HepG2 (cell line): ENCODE data around the gene IFT57. TPM values are rescaled to one million over a fixed set of nuclear protein-coding genes. Genes with fewer than 3 reads are reported as not detected.

Experiments
- ATAC-seq: fragments of 200-7000 bp; cut with Tn5 transposase; 3 replicates; pipeline ENCODE4 v1.9.1; 2020; ENCODE audit warnings: mild to moderate bottlenecking, moderate library complexity
- BruUV-seq: library from RNA; stranded (reverse); fragments of 400-500 nt; replicated peaks from 2 replicates; lab custom pipeline; 2021; lab: Mats Ljungman, UMichigan
- CTCF ChIA-PET: fragments of 300-600 bp; formaldehyde crosslinking; extraction: SDS; loops from one replicate; lab custom pipeline; 2021; ENCODE audit warnings: low total read pairs, inconsistent platforms, low intra/inter-chr PET ratio; lab: Yijun Ruan, JAX
- POLR2A ChIA-PET: fragments of 350-600 bp; sonication (Branson Sonifier 250); formaldehyde crosslinking; loops from one replicate; lab custom pipeline; 2020; ENCODE audit warnings: antibody characterized with exemption, inconsistent platforms; lab: Yijun Ruan, JAX
- DNase-seq: peaks from one replicate; pipeline ENCODE4 v3.0.0-alpha.2; 2015; ENCODE audit warnings: low spot score
- FAIRE-seq: peaks from 3 replicates; lab custom pipeline; 2011; peaks lifted over from hg19 to GRCh38; lab: Jason Lieb, UNC
- H2AFZ ChIP-seq: one replicate; pipeline ENCODE4 v1.6.1; 2011; ENCODE audit warnings: low read length, inconsistent platforms
- H3K27ac ChIP-seq: fragments of 300-600 bp; 3 replicates; pipeline ENCODE4 v1.8.0; 2011; ENCODE audit warnings: mixed run types, mild to moderate bottlenecking, mixed read lengths, low read length, inconsistent platforms; ENCODE audit not compliant: insufficient read depth; ENCODE audit errors: extremely low read length
- H3K27me3 ChIP-seq, 2 experiments: fragments of 200-600 bp in 1 of 2; 2 replicates in 1 of 2; 3 replicates in 1 of 2; pipeline versions ENCODE4 v1.6.0 to v1.8.0; 2011; ENCODE audit warnings: low read length in 2 of 2, mild to moderate bottlenecking in 2 of 2, moderate library complexity in 2 of 2, inconsistent platforms in 1 of 2; ENCODE audit not compliant: insufficient read depth in 2 of 2, control insufficient read depth in 1 of 2
- H3K36me3 ChIP-seq, 2 experiments: fragments of 200-600 bp in 1 of 2; replicated peaks in 1 of 2; 2 replicates in 1 of 2; 3 replicates in 1 of 2; pipeline versions ENCODE4 v1.5.1 to v1.8.0; 2011; ENCODE audit warnings: low read length in 2 of 2, inconsistent platforms in 1 of 2; ENCODE audit not compliant: insufficient read depth in 2 of 2, control insufficient read depth in 1 of 2
- H3K4me1 ChIP-seq: 2 replicates; pipeline ENCODE4 v1.5.1; 2012; ENCODE audit warnings: low read length, inconsistent platforms; ENCODE audit not compliant: insufficient read depth
- H3K4me2 ChIP-seq: 2 replicates; pipeline ENCODE4 v1.6.0; 2011; ENCODE audit warnings: low read depth, low read length, inconsistent platforms
- H3K4me3 ChIP-seq, 3 experiments: fragments of 200-600 bp in 1 of 3; sonication (generic), shearing (Covaris generic) in 1 of 3; replicated peaks in 1 of 3; 2 replicates each; pipeline ENCODE4 v1.5.1; 2011 to 2016; ENCODE audit warnings: low read length in 3 of 3, inconsistent platforms in 2 of 3, low read depth in 2 of 3, mild to moderate bottlenecking in 2 of 3, control low read depth in 1 of 3, mixed read lengths in 1 of 3; ENCODE audit not compliant: insufficient read depth in 1 of 3
- H3K79me2 ChIP-seq: one replicate; pipeline ENCODE4 v1.6.1; 2011; ENCODE audit warnings: low read length, inconsistent platforms; ENCODE audit not compliant: insufficient read depth
- H3K9ac ChIP-seq: 2 replicates; pipeline ENCODE4 v1.6.0; 2011; ENCODE audit warnings: mild to moderate bottlenecking, low read depth, low read length, inconsistent platforms; ENCODE audit not compliant: insufficient read depth
- H3K9me3 ChIP-seq: 2 replicates; pipeline ENCODE4 v1.5.1; 2012; ENCODE audit warnings: mild to moderate bottlenecking, low read length
- H4K20me1 ChIP-seq: 2 replicates; pipeline ENCODE4 v1.6.0; 2011; ENCODE audit warnings: inconsistent platforms, mild to moderate bottlenecking, low read length, moderate library complexity; ENCODE audit not compliant: insufficient read depth
- FOSL2 ChIP-seq: sonication (generic); formaldehyde crosslinking; IDR thresholded peaks from 2 replicates; pipeline ENCODE4 v1.4.0; 2020; ENCODE audit warnings: missing genetic modification reagents
- HMGA1 ChIP-seq: sonication (generic); formaldehyde crosslinking; conservative IDR thresholded peaks from 2 replicates; pipeline ENCODE4 v1.4.0; 2020; ENCODE audit warnings: missing genetic modification reagents
- MTF2 ChIP-seq: sonication (generic); formaldehyde crosslinking; IDR thresholded peaks from 2 replicates; pipeline ENCODE4 v1.5.0; 2020; ENCODE audit warnings: missing genetic modification reagents, borderline replicate concordance
- ZFX ChIP-seq: sonication (generic); formaldehyde crosslinking; IDR thresholded peaks from 2 replicates; pipeline ENCODE4 v1.4.0; 2020; ENCODE audit warnings: mild to moderate bottlenecking, low read depth, missing genetic modification reagents, moderate library complexity
- ZNF326 ChIP-seq: sonication (generic); formaldehyde crosslinking; IDR thresholded peaks from 2 replicates; pipeline ENCODE4 v1.4.0; 2020; ENCODE audit warnings: missing genetic modification reagents, borderline replicate concordance
- ZUFSP ChIP-seq: sonication (generic); formaldehyde crosslinking; IDR thresholded peaks from 2 replicates; pipeline ENCODE4 v1.9.0; 2021; ENCODE audit warnings: missing genetic modification reagents, mild to moderate bottlenecking, borderline replicate concordance
- WGBS: methylation state at CpG from one replicate; pipeline ENCODE4 v1.1.6; 2017; ENCODE audit warnings: low lambda C conversion rate; 5-methylcytosine and 5-hydroxymethylcytosine counted together
- in situ Hi-C: cut with HindIII; loops from 2 replicates; pipeline ENCODE4 v1.10.0; 2017; ENCODE audit warnings: low pct_unique_long_range_greater_than_20kb; ENCODE audit not compliant: extremely low pct_ligation_motif_present
- intact Hi-C: fragments of 100-400 bp; cut with micrococcal nuclease; formaldehyde crosslinking; loops from one replicate; pipeline ENCODE4 v1.10.0; 2022; ENCODE audit not compliant: unreplicated experiment
- polyA plus RNA-seq, 8 experiments: library from polyadenylated mRNA; depleted of rRNA in 3 of 8; stranded (reverse) in 7 of 8; unstranded in 1 of 8; fragments of >200 nt; fragmentation: Illumina TruSeq in 4 of 8; extraction: Trizol in 4 of 8; gene quantifications; 2 replicates each; pipeline versions ENCODE4 v1.2.1 to v1.2.3, GENCODE V29; 2011 to 2016; ENCODE audit warnings: low read depth in 4 of 8, missing spikeins in 1 of 8, mixed read lengths in 1 of 8; ENCODE audit not compliant: insufficient read depth in 1 of 8
- total RNA-seq, 5 experiments: library from RNA; depleted of rRNA; stranded (reverse); fragments of >200 nt; fragmentation: Illumina TruSeq; extraction: Trizol; gene quantifications; 2 replicates each; pipeline ENCODE4 v1.2.3, GENCODE V29; 2016; ENCODE audit warnings: low read depth in 1 of 5
- TF ChIP-seq, protein P1 (sequence below), 2 experiments: fragments of 450-650 bp in 1 of 2; sonication (generic) in 1 of 2; formaldehyde crosslinking; IDR thresholded peaks; 2 replicates each; pipeline versions ENCODE4 v1.5.0 to v1.8.0; 2020 to 2022; ENCODE audit warnings: mild to moderate bottlenecking in 1 of 2, missing genetic modification reagents in 1 of 2

The IFT57 gene
- total and polyA plus RNA-seq, 2 of the 13 experiments (the other 11 are each of a cell fraction or from before 2014, with no cell fraction given), result 5.5 to 14.5 TPM

DNA sequence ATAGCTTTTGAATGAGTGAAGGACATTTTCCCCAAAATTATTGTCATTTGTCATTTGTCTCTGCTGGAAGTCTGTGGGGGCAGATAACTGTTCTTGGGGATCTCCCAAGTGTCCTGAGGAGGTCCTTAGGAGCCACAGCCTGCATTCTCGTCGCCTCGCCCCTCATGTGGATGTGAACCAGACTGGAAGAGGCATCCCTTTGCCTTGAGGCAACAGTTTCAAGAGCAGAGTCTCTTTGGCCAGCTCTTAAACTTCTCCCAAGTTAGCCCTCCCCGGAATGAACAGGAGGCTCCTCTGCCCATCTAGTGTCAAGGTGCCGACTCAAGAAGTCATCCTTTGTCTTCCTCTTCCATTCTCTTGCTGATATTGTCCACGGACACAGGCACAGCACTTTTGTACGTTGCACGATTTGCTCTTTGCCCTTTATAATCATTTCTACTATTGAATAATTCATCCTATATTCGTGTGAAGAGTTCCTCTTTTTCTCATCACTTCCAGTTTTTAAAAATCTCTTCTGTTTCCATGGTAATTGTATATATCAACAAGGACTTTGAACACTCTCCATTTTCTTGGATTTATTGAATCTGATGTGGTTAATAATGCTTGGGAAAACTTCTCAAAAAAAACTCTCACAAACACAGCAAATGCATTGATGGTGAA is 90.6 kb downstream of the IFT57 start:
- TF ChIP-seq MTF2 (CRISPR knock-in tag), result no peak
- H3K9ac ChIP-seq, result no peak overlapping the region
- no peak overlapping the region for H2AFZ ChIP-seq
- DNase-seq, result no peak
- no peaks in the 10 kb centered on the region for H3K4me1 ChIP-seq
- H3K79me2 ChIP-seq, result no peaks in the 10 kb centered on the region
- H3K36me3 ChIP-seq, result no peaks in the 10 kb centered on the region
- no peak overlapping the region for H3K4me3 ChIP-seq
- 5% methylated on average over 9 of the region's 9 CpGs for WGBS
- in situ Hi-C loops (no loop called here), intact Hi-C loops (no loop called here)
- no TSS peak for BruUV-seq
- H3K27ac ChIP-seq, result no peak overlapping the region
- CTCF ChIA-PET, result no interaction called here
- H3K27me3 ChIP-seq, result no peaks in the 10 kb centered on the region; a peak in 2 of 5 replicates
- H3K9me3 ChIP-seq, result no peaks in the 10 kb centered on the region
- FAIRE-seq, result no peak
- H3K4me2 ChIP-seq, result no peak overlapping the region
- POLR2A ChIA-PET, result no interaction called here
- H4K20me1 ChIP-seq, result no peaks in the 10 kb centered on the region
- ATAC-seq, result no peak

- Histone ChIP-seq H3K36me3 (no peaks in the 10 kb centered on the region), H3K27ac (no peak overlapping the region), H3K4me2 (no peak overlapping the region), H3K79me2 (no peaks in the 10 kb centered on the region), H3K4me1 (no peaks in the 10 kb centered on the region), H2AFZ (no peak overlapping the region), H3K9me3 (no peaks in the 10 kb centered on the region), H3K4me3 (no peak overlapping the region), H3K9ac (no peak overlapping the region), H3K27me3 (no peaks in the 10 kb centered on the region; a peak in 2 of 5 replicates), H4K20me1 (no peaks in the 10 kb centered on the region)
- FAIRE-seq (no peak), ATAC-seq (no peak), DNase-seq (no peak)
- ChIA-PET CTCF (no interaction called here), POLR2A (no interaction called here)
- TF ChIP-seq FOSL2 (CRISPR knock-in tag) (no peak), ZUFSP (CRISPR knock-in tag) (no peak), HMGA1 (CRISPR knock-in tag) (no peak), ZFX (CRISPR knock-in tag) (no peak), ZNF326 (CRISPR knock-in tag) (no peak)
- TF ChIP-seq, protein P1, sequence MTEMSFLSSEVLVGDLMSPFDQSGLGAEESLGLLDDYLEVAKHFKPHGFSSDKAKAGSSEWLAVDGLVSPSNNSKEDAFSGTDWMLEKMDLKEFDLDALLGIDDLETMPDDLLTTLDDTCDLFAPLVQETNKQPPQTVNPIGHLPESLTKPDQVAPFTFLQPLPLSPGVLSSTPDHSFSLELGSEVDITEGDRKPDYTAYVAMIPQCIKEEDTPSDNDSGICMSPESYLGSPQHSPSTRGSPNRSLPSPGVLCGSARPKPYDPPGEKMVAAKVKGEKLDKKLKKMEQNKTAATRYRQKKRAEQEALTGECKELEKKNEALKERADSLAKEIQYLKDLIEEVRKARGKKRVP (CRISPR knock-in tag; IDR thresholded peaks at IDR 0.05), result no peak
- intact Hi-C loops, result no loop called here
- in situ Hi-C loops, result no loop called here
- no TSS peak for BruUV-seq
Measured at GRCh38 chr3:108130701-108131474, 91.3 kb downstream of the IFT57 start.
